GM12878 (cell line): ENCODE measurements around the gene XPO5. TPM values are rescaled to one million over a fixed set of nuclear protein-coding genes. Genes with fewer than 3 reads are reported as not detected.
A peak's percentile ranks its signal among the peaks of the same experiment; 100 is the strongest.

Experiments
- CBX5 ChIP-seq: sonication (generic); IDR thresholded peaks from 2 replicates; pipeline ENCODE4 v1.6.1; 2016; ENCODE audit warnings: low read depth, moderate library complexity, mild to moderate bottlenecking, inconsistent platforms
- CEBPB ChIP-seq, 2 experiments: fragments of 150-350 bp in 1 of 2; IDR thresholded peaks; 2 replicates each; pipeline ENCODE4 v1.6.1; 2012 to 2014; ENCODE audit warnings: low read depth in 2 of 2, low read length in 2 of 2, borderline replicate concordance in 1 of 2, inconsistent platforms in 1 of 2
- CHD1 ChIP-seq: IDR thresholded peaks from 2 replicates; pipeline ENCODE4 v1.6.1; 2012; ENCODE audit warnings: low read depth, low read length, improper control_type of control experiment
- CREM ChIP-seq: IDR thresholded peaks from 2 replicates; pipeline ENCODE4 v1.6.1; 2014; ENCODE audit warnings: antibody characterized with exemption, low read depth
- ETV6 ChIP-seq, 2 experiments: fragments of 450-650 bp in 1 of 2; IDR thresholded peaks in 1 of 2; conservative IDR thresholded peaks in 1 of 2; 2 replicates each; pipeline ENCODE4 v1.6.1; 2014; ENCODE audit warnings: antibody characterized with exemption in 1 of 2, borderline replicate concordance in 1 of 2, low read depth in 1 of 2, mild to moderate bottlenecking in 1 of 2, moderate library complexity in 1 of 2
- GABPA ChIP-seq: IDR thresholded peaks from 2 replicates; pipeline ENCODE4 v1.6.1; 2014; ENCODE audit warnings: antibody characterized with exemption, low read depth, mild to moderate bottlenecking, inconsistent platforms
- LARP7 ChIP-seq: fragments of 450-650 bp; IDR thresholded peaks from 2 replicates; pipeline ENCODE4 v1.6.1; 2017; ENCODE audit warnings: mild to moderate bottlenecking
- MLLT1 ChIP-seq: fragments of 450-650 bp; IDR thresholded peaks from 2 replicates; pipeline ENCODE4 v1.6.1; 2016; ENCODE audit warnings: mild to moderate bottlenecking
- NFYB ChIP-seq: IDR thresholded peaks from 2 replicates; pipeline ENCODE4 v1.6.1; 2011; ENCODE audit warnings: low read depth, mild to moderate bottlenecking, low read length, improper control_type of control experiment, moderate library complexity; ENCODE audit not compliant: insufficient read depth
- POLR2AphosphoS5 ChIP-seq: IDR thresholded peaks from 2 replicates; pipeline ENCODE4 v1.6.1; 2011; ENCODE audit warnings: mild to moderate bottlenecking, low read length, inconsistent platforms
- SKIL ChIP-seq: fragments of 450-650 bp; IDR thresholded peaks from 2 replicates; pipeline ENCODE4 v1.6.1; 2017; ENCODE audit warnings: mild to moderate bottlenecking, low read depth, inconsistent platforms; ENCODE audit not compliant: poor library complexity, severe bottlenecking
- SP1 ChIP-seq: IDR thresholded peaks from one replicate; pipeline ENCODE4 v1.6.1; 2011; ENCODE audit warnings: low read depth, low read length
- TARDBP ChIP-seq: IDR thresholded peaks from 2 replicates; pipeline ENCODE4 v1.6.1; 2016; ENCODE audit warnings: borderline replicate concordance
- TCF7 ChIP-seq: IDR thresholded peaks from 2 replicates; pipeline ENCODE4 v1.6.1; 2014; ENCODE audit warnings: antibody characterized with exemption, borderline replicate concordance
- YBX1 ChIP-seq: fragments of 450-650 bp; IDR thresholded peaks from 2 replicates; pipeline ENCODE4 v1.6.1; 2016; ENCODE audit warnings: antibody characterized with exemption
- polyA plus RNA-seq, 11 experiments: library from polyadenylated mRNA; depleted of rRNA in 4 of 11; unstranded in 6 of 11; stranded (reverse) in 5 of 11; fragments of >200 nt; fragmentation: Nextera tagmentation in 4 of 11; fragmentation: Illumina TruSeq in 1 of 11; extraction: Ambion mirVana in 4 of 11; extraction: Trizol in 1 of 11; gene quantifications; 1 replicate in 1 of 11; 2 replicates in 10 of 11; pipeline versions ENCODE4 v1.2.1 to v1.2.3, GENCODE V29; 2011 to 2016; ENCODE audit warnings: inconsistent platforms in 2 of 11, missing spikeins in 2 of 11, low read depth in 1 of 11
- total RNA-seq, 4 experiments: library from RNA; depleted of rRNA in 3 of 4; stranded (reverse); fragments of >200 nt in 3 of 4; fragmentation: Illumina TruSeq in 1 of 4; extraction: Trizol in 1 of 4; gene quantifications; 2 replicates each; pipeline versions ENCODE4 v1.2.1 to v1.2.3, GENCODE V29; 2013 to 2021
- TF ChIP-seq, protein P1 (sequence below): IDR thresholded peaks from 2 replicates; pipeline ENCODE4 v1.6.1; 2011; ENCODE audit warnings: low read depth, mild to moderate bottlenecking, low read length, moderate library complexity, borderline replicate concordance; ENCODE audit errors: extremely low read depth
- TF ChIP-seq, protein P2 (sequence below): fragments of 450-650 bp; IDR thresholded peaks from 2 replicates; pipeline ENCODE4 v1.6.1; 2014; ENCODE audit warnings: mild to moderate bottlenecking
- TF ChIP-seq, protein P3 (sequence below): fragments of 450-650 bp; IDR thresholded peaks from 2 replicates; pipeline ENCODE4 v1.6.1; 2017; ENCODE audit warnings: borderline replicate concordance
- TF ChIP-seq, protein P4 (sequence below): fragments of 450-650 bp; IDR thresholded peaks from 2 replicates; pipeline ENCODE4 v1.6.1; 2018; ENCODE audit warnings: mild to moderate bottlenecking, low read depth, moderate library complexity; ENCODE audit not compliant: partially characterized antibody

The XPO5 gene
- total and polyA plus RNA-seq, 10 of the 15 experiments (the other 5 are each of a cell fraction or from before 2014, with no cell fraction given) = 11.3 to 76.0 (median 41.6) TPM

- no peak for TF ChIP-seq CREM
- no peak for TF ChIP-seq CBX5
- TF ChIP-seq SP1 = no peak
- TF ChIP-seq NFYB = no peak
- no peak for TF ChIP-seq ETV6 (conservative IDR thresholded peaks at IDR 0.05 in 1 of 2, IDR thresholded peaks at IDR 0.05 in 1 of 2; ENCODE audit: borderline replicate concordance in 1 of 2, low read depth in 1 of 2)
- no peak for TF ChIP-seq MLLT1
- TF ChIP-seq TARDBP = no peak
- TF ChIP-seq, protein P1, sequence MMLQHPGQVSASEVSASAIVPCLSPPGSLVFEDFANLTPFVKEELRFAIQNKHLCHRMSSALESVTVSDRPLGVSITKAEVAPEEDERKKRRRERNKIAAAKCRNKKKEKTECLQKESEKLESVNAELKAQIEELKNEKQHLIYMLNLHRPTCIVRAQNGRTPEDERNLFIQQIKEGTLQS = no peak
- no peak for TF ChIP-seq CEBPB (IDR thresholded peaks at IDR 0.05; ENCODE audit: borderline replicate concordance in 1 of 2, low read depth in 2 of 2, low read length in 2 of 2)
- TF ChIP-seq LARP7 = 0 out of 2 replicates have a peak, but pooled peaks have one; percentile 20
- TF ChIP-seq, protein P2, sequence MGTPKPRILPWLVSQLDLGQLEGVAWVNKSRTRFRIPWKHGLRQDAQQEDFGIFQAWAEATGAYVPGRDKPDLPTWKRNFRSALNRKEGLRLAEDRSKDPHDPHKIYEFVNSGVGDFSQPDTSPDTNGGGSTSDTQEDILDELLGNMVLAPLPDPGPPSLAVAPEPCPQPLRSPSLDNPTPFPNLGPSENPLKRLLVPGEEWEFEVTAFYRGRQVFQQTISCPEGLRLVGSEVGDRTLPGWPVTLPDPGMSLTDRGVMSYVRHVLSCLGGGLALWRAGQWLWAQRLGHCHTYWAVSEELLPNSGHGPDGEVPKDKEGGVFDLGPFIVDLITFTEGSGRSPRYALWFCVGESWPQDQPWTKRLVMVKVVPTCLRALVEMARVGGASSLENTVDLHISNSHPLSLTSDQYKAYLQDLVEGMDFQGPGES = no peak
- TF ChIP-seq GABPA = no peak
- no peak for TF ChIP-seq CHD1
- TF ChIP-seq, protein P3, sequence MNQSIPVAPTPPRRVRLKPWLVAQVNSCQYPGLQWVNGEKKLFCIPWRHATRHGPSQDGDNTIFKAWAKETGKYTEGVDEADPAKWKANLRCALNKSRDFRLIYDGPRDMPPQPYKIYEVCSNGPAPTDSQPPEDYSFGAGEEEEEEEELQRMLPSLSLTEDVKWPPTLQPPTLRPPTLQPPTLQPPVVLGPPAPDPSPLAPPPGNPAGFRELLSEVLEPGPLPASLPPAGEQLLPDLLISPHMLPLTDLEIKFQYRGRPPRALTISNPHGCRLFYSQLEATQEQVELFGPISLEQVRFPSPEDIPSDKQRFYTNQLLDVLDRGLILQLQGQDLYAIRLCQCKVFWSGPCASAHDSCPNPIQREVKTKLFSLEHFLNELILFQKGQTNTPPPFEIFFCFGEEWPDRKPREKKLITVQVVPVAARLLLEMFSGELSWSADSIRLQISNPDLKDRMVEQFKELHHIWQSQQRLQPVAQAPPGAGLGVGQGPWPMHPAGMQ = no peak
- no peak for TF ChIP-seq POLR2AphosphoS5
- no peak for TF ChIP-seq SKIL
- no peak for TF ChIP-seq YBX1
- TF ChIP-seq, protein P4, sequence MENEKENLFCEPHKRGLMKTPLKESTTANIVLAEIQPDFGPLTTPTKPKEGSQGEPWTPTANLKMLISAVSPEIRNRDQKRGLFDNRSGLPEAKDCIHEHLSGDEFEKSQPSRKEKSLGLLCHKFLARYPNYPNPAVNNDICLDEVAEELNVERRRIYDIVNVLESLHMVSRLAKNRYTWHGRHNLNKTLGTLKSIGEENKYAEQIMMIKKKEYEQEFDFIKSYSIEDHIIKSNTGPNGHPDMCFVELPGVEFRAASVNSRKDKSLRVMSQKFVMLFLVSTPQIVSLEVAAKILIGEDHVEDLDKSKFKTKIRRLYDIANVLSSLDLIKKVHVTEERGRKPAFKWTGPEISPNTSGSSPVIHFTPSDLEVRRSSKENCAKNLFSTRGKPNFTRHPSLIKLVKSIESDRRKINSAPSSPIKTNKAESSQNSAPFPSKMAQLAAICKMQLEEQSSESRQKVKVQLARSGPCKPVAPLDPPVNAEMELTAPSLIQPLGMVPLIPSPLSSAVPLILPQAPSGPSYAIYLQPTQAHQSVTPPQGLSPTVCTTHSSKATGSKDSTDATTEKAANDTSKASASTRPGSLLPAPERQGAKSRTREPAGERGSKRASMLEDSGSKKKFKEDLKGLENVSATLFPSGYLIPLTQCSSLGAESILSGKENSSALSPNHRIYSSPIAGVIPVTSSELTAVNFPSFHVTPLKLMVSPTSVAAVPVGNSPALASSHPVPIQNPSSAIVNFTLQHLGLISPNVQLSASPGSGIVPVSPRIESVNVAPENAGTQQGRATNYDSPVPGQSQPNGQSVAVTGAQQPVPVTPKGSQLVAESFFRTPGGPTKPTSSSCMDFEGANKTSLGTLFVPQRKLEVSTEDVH = no peak
- no peak for TF ChIP-seq TCF7
Observed at GRCh38 chr6:43506667-43507471, 69.0 kb downstream of the XPO5 start (continued).
